CD14-positive monocyte (primary cell): ENCODE data around the gene SAMD11. TPM values are rescaled to one million over a fixed set of nuclear protein-coding genes. Genes with fewer than 3 reads are reported as not detected.

Source experiments
- DNase-seq, 3 donors: peaks; one replicate each; pipeline ENCODE4 v3.0.0-alpha.2; 2011 to 2022
- H2AFZ ChIP-seq: 2 replicates; pipeline ENCODE4 v1.6.0; 2012; ENCODE audit warnings: mild to moderate bottlenecking, low read depth, low read length, inconsistent platforms; ENCODE audit not compliant: insufficient read depth, poor library complexity, severe bottlenecking
- H3K27ac ChIP-seq, 2 donors: 1 replicate in 1 of 2; 2 replicates in 1 of 2; pipeline ENCODE4 v1.5.1; 2012 to 2013; ENCODE audit warnings: low read length in 2 of 2, control low read depth in 1 of 2, inconsistent platforms in 1 of 2, low read depth in 1 of 2, mild to moderate bottlenecking in 1 of 2
- H3K27me3 ChIP-seq, 2 donors: one replicate each; pipeline versions ENCODE4 v1.6.0 to v1.6.1; 2011 to 2013; ENCODE audit warnings: low read length in 2 of 2; ENCODE audit not compliant: control insufficient read depth in 2 of 2, insufficient read depth in 2 of 2
- H3K36me3 ChIP-seq, 2 donors: replicated peaks in 1 of 2; 1 replicate in 1 of 2; 2 replicates in 1 of 2; pipeline versions ENCODE4 v1.5.1 to v1.6.1; 2012 to 2013; ENCODE audit warnings: low read length in 2 of 2, control low read depth in 1 of 2, inconsistent platforms in 1 of 2, mild to moderate bottlenecking in 1 of 2; ENCODE audit not compliant: insufficient read depth in 2 of 2, control insufficient read depth in 1 of 2
- H3K4me1 ChIP-seq, 2 donors: 1 replicate in 1 of 2; 2 replicates in 1 of 2; pipeline versions ENCODE4 v1.5.1 to v1.6.1; 2012 to 2013; ENCODE audit warnings: low read length in 2 of 2, control low read depth in 1 of 2, inconsistent platforms in 1 of 2, mild to moderate bottlenecking in 1 of 2, moderate library complexity in 1 of 2; ENCODE audit not compliant: insufficient read depth in 2 of 2, control insufficient read depth in 1 of 2
- H3K4me2 ChIP-seq: replicated peaks from 2 replicates; pipeline ENCODE3; 2012; ENCODE audit warnings: low read length, moderate library complexity, mild to moderate bottlenecking; ENCODE audit not compliant: poor library complexity, severe bottlenecking; ENCODE audit errors: extremely low read depth
- H3K4me3 ChIP-seq, 3 experiments: fragments of 200-600 bp in 1 of 3; sonication (generic) in 1 of 3; replicated peaks in 1 of 3; 1 replicate in 2 of 3; 2 replicates in 1 of 3; pipeline ENCODE4 v1.5.1; 2011 to 2013; ENCODE audit warnings: low read length in 3 of 3, mild to moderate bottlenecking in 3 of 3, control low read depth in 2 of 3, low read depth in 2 of 3, inconsistent platforms in 1 of 3, moderate library complexity in 1 of 3
- H3K79me2 ChIP-seq: 2 replicates; pipeline ENCODE4 v1.6.0; 2012; ENCODE audit warnings: mild to moderate bottlenecking, control low read depth, inconsistent platforms, low read length, moderate library complexity; ENCODE audit not compliant: insufficient read depth
- H3K9ac ChIP-seq: 2 replicates; pipeline ENCODE4 v1.6.0; 2017; ENCODE audit warnings: low read length, mild to moderate bottlenecking; ENCODE audit not compliant: insufficient read depth, poor library complexity, severe bottlenecking
- H3K9me3 ChIP-seq, 2 donors: replicated peaks in 1 of 2; 1 replicate in 1 of 2; 2 replicates in 1 of 2; pipeline versions ENCODE4 v1.5.1 to v1.6.1; 2012 to 2013; ENCODE audit warnings: low read length in 2 of 2, control low read depth in 1 of 2; ENCODE audit not compliant: control insufficient read depth in 1 of 2, insufficient read depth in 1 of 2
- H4K20me1 ChIP-seq: 2 replicates; pipeline ENCODE4 v1.6.0; 2012; ENCODE audit warnings: mild to moderate bottlenecking, low read length, control low read depth, moderate library complexity; ENCODE audit not compliant: insufficient read depth
- H3K27ac Mint-ChIP-seq, 7 donors: one replicate each; pipeline ENCODE4 v1.8.0; 2020; ENCODE audit warnings: mild to moderate bottlenecking in 7 of 7, mixed read lengths in 7 of 7, moderate library complexity in 6 of 7, inconsistent platforms in 2 of 7
- H3K27me3 Mint-ChIP-seq, 3 donors: one replicate each; pipeline ENCODE4 v1.8.0; 2021 to 2022; ENCODE audit warnings: low read depth in 3 of 3, mild to moderate bottlenecking in 3 of 3, mixed read lengths in 3 of 3, moderate library complexity in 3 of 3, inconsistent platforms in 1 of 3
- H3K36me3 Mint-ChIP-seq, 2 donors: one replicate each; pipeline ENCODE4 v1.8.0; 2020; ENCODE audit warnings: mixed read lengths in 2 of 2, inconsistent platforms in 1 of 2, mild to moderate bottlenecking in 1 of 2
- H3K4me1 Mint-ChIP-seq: one replicate; pipeline ENCODE4 v1.8.0; 2020; ENCODE audit warnings: mild to moderate bottlenecking, mixed read lengths
- H3K4me3 Mint-ChIP-seq, 2 donors: one replicate each; pipeline ENCODE4 v1.8.0; 2020; ENCODE audit warnings: mild to moderate bottlenecking in 2 of 2, mixed read lengths in 2 of 2, moderate library complexity in 1 of 2
- H3K9me3 Mint-ChIP-seq, 7 donors: one replicate each; pipeline ENCODE4 v1.8.0; 2020 to 2022; ENCODE audit warnings: mixed read lengths in 7 of 7, mild to moderate bottlenecking in 6 of 7, moderate library complexity in 6 of 7, inconsistent platforms in 2 of 7
- WGBS: methylation state at CpG from one replicate; pipeline ENCODE4 v1.1.5; 2013; ENCODE audit warnings: missing lambda C conversion rate; ENCODE audit not compliant: insufficient coverage; 5-methylcytosine and 5-hydroxymethylcytosine counted together
- intact Hi-C, 2 donors: fragments of 100-400 bp; cut with micrococcal nuclease; formaldehyde crosslinking; loops; one replicate each; pipeline versions ENCODE4 v1.15.0 to v1.15.1; 2023
- polyA plus RNA-seq, 3 donors: library from polyadenylated mRNA; depleted of rRNA in 1 of 3; unstranded in 2 of 3; stranded (reverse) in 1 of 3; fragments of 300-500 nt in 2 of 3; fragments of >200 nt in 1 of 3; fragmentation: Illumina TruSeq in 2 of 3; gene quantifications; 1 replicate in 2 of 3; 2 replicates in 1 of 3; pipeline ENCODE4 v1.2.3, GENCODE V29; 2012 to 2021
- TF ChIP-seq, protein P1 (sequence below): fragments of 200-600 bp; IDR thresholded peaks from one replicate; pipeline ENCODE4 v1.8.0; 2022; ENCODE audit warnings: antibody characterized with exemption, mild to moderate bottlenecking

SAMD11 gene
- polyA plus RNA-seq, 3 donors = not detected

DNA sequence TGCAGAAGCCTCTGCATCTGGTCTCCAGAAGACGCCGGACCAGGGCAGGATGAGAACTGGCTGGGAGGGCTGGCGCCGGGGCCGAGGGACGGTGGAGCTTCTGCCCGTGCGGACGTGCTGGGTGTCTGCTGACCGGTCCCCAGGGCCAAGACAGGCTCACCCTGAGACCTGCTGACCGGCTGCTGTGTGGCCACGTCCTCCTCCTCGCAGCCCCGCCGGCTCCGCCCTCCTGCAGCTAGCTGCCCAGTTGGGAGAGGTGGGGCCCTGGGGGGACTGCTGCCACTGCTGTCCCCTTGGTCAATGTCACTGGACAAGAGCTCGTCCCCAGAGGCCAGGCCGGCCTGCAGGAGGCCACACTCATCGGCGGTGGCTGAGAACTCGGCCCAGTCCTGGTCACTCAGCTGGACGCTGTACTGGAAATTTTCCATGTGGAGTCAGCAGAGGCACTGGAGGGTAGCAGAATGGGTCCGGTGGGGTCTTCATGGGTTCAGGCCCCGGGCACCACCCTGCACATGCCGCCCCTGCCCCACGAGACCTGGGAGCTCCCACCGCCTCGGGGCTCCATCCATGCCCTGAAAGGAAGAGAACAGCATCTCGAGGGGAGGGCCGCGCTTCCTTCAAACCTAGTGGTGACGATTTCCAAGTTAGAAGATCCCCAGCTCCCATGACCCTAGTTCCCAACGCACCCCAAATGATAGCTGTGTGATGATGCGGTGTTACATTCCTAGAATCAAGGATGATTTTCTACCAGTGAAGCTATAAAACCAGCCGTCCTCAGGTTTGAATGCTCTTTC, 57.1 kb downstream of the SAMD11 start:
- no peaks in the 10 kb centered on the region for H4K20me1 ChIP-seq
- H3K4me3 ChIP-seq = no peak overlapping the region
- WGBS = 88% methylated on average over 30 of the region's 35 CpGs
- peaks cover 0 to 5% of the 10 kb centered on the region in 2 donors for H3K9me3 ChIP-seq
- H3K4me2 ChIP-seq = no peak overlapping the region
- H3K4me1 ChIP-seq = peaks cover 5 to 6% of the 10 kb centered on the region in 2 donors
- peaks cover 0 to 9% of the 10 kb centered on the region in 2 donors for H3K27me3 ChIP-seq
- DNase-seq = no peak
- peaks cover 2 to 5% (median 4%) of the 10 kb centered on the region in 7 donors for H3K9me3 Mint-ChIP-seq
- no peak overlapping the region for H3K4me3 Mint-ChIP-seq
- H3K36me3 ChIP-seq = no peaks in the 10 kb centered on the region
- H3K27ac ChIP-seq = no peak overlapping the region
- H2AFZ ChIP-seq = no peak overlapping the region
- no peak overlapping the region for H3K27ac Mint-ChIP-seq
- no peak overlapping the region for H3K9ac ChIP-seq
- H3K79me2 ChIP-seq = no peaks in the 10 kb centered on the region
- H3K4me1 Mint-ChIP-seq = peaks cover 1% of the 10 kb centered on the region
- TF ChIP-seq, protein P1, sequence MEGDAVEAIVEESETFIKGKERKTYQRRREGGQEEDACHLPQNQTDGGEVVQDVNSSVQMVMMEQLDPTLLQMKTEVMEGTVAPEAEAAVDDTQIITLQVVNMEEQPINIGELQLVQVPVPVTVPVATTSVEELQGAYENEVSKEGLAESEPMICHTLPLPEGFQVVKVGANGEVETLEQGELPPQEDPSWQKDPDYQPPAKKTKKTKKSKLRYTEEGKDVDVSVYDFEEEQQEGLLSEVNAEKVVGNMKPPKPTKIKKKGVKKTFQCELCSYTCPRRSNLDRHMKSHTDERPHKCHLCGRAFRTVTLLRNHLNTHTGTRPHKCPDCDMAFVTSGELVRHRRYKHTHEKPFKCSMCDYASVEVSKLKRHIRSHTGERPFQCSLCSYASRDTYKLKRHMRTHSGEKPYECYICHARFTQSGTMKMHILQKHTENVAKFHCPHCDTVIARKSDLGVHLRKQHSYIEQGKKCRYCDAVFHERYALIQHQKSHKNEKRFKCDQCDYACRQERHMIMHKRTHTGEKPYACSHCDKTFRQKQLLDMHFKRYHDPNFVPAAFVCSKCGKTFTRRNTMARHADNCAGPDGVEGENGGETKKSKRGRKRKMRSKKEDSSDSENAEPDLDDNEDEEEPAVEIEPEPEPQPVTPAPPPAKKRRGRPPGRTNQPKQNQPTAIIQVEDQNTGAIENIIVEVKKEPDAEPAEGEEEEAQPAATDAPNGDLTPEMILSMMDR = no peak
- intact Hi-C loops = loop anchor here (5.0 to 10.0 kb wide), 2 partner anchors 82 to 84 kb away; no protein-coding TSS in a partner anchor
- H3K36me3 Mint-ChIP-seq = no peaks in the 10 kb centered on the region
- H3K27me3 Mint-ChIP-seq = peaks cover 23 to 37% (median 27%) of the 10 kb centered on the region in 3 donors

DNA sequence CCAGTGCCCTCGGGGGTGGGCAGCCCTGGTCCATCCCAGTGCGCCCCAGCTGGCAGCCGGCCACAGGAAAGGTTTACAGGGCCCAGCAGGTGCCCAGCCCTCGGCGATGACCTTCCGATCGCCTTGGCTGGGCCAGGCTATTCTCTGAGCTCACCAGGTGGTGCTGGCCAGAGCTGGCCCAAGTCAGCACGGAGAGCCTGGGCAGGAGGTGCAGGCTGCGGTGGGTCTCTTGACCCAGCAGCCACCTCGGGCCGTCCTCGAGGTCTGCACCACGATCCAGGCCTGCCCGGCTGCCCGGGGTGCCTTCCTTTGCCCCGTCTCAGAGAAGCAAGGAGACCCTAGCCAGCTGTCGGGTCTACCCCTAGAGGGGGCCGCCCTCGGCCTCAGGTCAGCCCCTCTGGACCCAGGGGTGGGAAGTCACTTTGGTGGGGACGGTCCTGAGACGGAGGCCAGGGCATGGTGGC, 57.8 kb downstream of the SAMD11 start:
- Histone ChIP-seq H3K9ac (no peak overlapping the region), H3K36me3 (no peaks in the 10 kb centered on the region), H3K27me3 (peaks cover 0 to 7% of the 10 kb centered on the region in 2 donors), H4K20me1 (no peaks in the 10 kb centered on the region), H3K4me2 (no peak overlapping the region), H3K9me3 (peaks cover 0 to 5% of the 10 kb centered on the region in 2 donors), H3K4me3 (no peak overlapping the region), H3K27ac (no peak overlapping the region), H2AFZ (no peak overlapping the region), H3K4me1 (no peaks in the 10 kb centered on the region), H3K79me2 (no peaks in the 10 kb centered on the region)
- H3K4me1 Mint-ChIP-seq = no peaks in the 10 kb centered on the region
- TF ChIP-seq, protein P1 = no peak
- H3K36me3 Mint-ChIP-seq = no peaks in the 10 kb centered on the region
- DNase-seq = no peak
- H3K9me3 Mint-ChIP-seq = peaks cover 2 to 5% (median 4%) of the 10 kb centered on the region in 7 donors
- H3K27me3 Mint-ChIP-seq = peaks cover 23 to 39% (median 30%) of the 10 kb centered on the region in 3 donors
- H3K4me3 Mint-ChIP-seq = no peak overlapping the region
- peak overlapping the region in 1 of 7 donors; percentile 62 for H3K27ac Mint-ChIP-seq
- intact Hi-C loops = loop anchor here (5.0 to 10.0 kb wide), 2 partner anchors 81 to 83 kb away; no protein-coding TSS in a partner anchor
- WGBS = 89% methylated on average over 14 of the region's 21 CpGs
